Stimulated activated CD8-positive, alpha-beta memory T cell treated with anti-CD3 and anti-CD28 coated beads, Interleukin-4, amount 100 ng/mL, for 24 hours (primary cell): Measurements from ENCODE around the gene GPR162.
"Not testable (repeated sequence)": the region's sequence is repeated elsewhere in the genome, so short reads cannot be mapped to it uniquely, and the experiment has no call there.

Source experiments
- DNase-seq: peaks from one replicate; pipeline ENCODE4 v3.0.0-alpha.2; 2020; ENCODE audit warnings: low read depth

The GPR162 gene

DNA sequence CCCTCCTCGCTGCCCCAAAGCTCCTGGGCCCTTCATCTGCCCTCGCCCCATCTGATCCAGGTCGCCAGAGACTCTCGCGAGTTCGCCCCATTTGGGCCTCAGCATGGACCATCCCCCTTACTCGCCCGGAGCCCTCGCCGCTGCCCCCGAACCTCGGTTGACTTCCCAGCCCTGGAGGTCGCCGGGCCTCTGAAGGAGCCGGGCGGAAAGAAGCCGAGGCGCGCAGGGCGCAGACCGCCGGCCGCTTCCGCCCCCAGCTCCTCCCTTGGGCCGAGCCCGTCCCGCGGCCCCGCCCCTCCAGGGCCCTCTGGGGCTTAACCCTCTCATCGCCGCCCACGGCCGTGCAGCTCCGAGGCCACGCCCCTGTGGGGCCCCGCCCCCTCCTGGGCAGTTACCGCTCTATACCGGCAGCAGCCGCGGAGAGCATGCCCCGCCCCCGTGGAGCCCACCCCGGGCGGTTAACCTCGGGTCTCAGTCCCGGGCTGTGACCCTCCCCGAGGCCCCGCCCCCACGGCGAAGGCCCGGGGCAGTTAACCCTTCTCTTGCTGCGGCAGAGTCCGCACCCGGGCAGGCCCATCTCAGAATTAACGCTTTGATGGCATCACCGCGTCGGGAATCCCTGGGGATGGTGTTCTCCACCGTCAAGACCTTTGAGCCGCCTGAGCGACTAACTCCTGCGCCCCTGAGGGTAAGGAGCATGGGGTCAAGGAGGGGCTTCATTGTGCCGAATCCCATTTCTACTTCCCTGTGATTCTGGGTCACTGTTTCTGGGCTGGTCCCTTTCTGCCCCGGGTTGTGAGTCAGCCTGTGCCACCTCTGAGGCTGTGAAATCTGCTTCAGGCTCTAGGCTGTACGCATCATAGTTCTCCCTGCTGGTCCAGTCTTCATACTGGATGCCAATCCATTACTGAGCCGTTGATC lies 51.7 kb downstream of the GPR162 start, which contains the start of gene SPSB2:
SPSB2 (minus strand) TSS at position 210 of the 921 bp plus-strand sequence. CDS start 402 bp downstream, outside the sequence.
- DNase-seq, result peak; percentile 100

- DNase-seq, result not testable (repeated sequence)
These were observed 52.4 kb downstream of the GPR162 start for GRCh38 chr12:6874015-6874368.
